ENCODE measurements around the gene PKD1.
A peak's percentile ranks its signal among the peaks of the same experiment; 100 is the strongest.

Gene PKD1

DNA sequence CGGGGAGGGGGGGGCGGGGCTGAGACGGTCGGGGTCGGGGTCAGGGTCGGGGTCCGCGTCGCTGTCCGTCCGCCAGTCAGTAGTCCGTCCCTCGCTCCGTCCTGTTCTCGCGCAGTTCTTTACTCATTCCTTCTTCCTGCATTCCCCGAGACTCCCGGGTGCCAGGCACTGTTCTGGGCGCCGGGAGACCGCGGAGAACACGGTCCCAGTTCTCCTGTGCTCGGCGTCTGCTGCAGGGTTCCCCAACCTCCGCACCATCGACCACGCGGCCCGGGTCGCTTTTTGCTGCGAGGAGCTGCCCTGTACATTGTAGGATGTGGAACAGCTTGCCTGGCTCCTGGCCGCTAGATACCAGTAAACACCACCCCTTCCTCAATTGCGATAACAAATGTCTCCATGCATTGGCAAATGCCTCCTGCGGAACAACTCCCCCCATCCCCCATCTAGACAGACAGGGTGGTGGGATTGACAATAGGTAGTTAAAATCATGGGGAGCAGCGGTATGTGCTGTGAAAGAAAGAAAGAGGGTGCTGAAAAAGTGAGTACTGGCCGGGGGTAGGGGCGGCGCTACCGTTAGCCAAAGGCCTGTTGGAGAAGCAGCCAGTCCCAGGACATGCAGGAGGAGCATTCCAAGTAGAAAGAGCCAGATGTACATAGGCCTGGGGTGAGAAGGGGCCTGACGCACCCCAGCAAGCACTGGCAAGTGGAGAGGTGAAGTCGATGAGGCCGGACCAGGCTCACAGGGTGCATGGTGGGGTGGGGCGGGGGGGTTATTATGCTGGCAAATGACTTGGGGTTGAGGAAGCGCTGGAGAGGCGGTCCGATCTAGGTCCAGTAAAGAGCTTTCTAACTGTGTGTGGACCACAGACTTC, 20.5 kb upstream of the PKD1 start:
- no peak for DNase-seq (ENCODE audit: insufficient read length)
- no peak for FAIRE-seq
- TF ChIP-seq POLR2A (IDR thresholded peaks at IDR 0.05; ENCODE audit: low read depth, low read length) (no peak), POLR2AphosphoS5 (IDR thresholded peaks at IDR 0.05; ENCODE audit: low read depth, low read length) (no peak), TAF1 (IDR thresholded peaks at IDR 0.05; ENCODE audit: borderline replicate concordance, low read depth, low read length) (no peak)

DNA sequence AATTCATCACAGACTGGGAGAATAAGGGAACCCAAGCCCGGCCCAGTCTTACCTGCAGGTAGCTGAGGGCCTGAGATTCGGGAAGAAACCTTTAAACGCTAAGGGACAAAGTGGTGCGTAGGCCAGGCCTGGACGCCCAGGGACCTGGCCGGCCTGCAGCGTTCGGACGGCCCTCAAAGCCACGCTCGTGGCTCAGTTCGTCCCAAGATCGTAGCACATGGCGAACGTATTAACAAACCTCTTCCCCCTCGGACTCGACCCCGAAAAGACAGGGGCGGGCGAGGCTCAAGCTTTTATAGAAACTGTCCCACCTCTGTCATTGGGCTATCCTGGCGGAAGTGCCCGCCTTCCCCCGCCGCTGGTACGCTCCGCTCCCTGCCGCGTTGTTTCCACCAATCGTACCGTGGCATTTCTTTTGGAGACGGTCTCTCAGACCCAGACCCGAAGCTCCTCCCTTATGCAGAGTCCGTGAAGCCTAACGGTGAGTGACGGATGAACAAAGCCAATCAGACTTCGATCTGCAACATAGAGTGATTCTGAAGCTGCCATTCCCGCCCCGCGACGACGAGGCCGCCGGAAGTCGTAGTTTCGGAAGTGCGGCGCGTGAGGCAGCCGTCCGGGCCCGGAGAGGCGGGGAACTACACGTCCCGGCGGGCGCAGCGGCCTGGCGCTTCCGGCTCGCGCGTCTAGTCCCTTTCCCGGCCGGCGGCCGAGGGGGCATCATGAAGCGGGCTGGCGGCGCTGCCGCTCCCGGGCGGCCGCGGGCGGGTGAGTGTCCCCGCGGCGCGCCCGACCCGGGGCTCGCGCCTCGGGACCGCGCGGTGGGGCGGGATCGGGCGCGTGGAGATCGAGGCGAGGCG, 19.6 kb upstream of the PKD1 start, which contains the start of gene TRAF7:
TSS of gene TRAF7 (plus strand) at position 692 of the 860 bp plus-strand sequence. CDS start 8,139 bp downstream, outside the sequence.
- DNase-seq (ENCODE audit: insufficient read length) (peak; percentile 97), FAIRE-seq (peak; percentile 96)
- TF ChIP-seq POLR2AphosphoS5 (IDR thresholded peaks at IDR 0.05; ENCODE audit: low read depth, low read length) (peak; percentile 100), POLR2A (IDR thresholded peaks at IDR 0.05; ENCODE audit: low read depth, low read length) (peak; percentile 100), TAF1 (IDR thresholded peaks at IDR 0.05; ENCODE audit: borderline replicate concordance, low read depth, low read length) (peak; percentile 99)

DNA sequence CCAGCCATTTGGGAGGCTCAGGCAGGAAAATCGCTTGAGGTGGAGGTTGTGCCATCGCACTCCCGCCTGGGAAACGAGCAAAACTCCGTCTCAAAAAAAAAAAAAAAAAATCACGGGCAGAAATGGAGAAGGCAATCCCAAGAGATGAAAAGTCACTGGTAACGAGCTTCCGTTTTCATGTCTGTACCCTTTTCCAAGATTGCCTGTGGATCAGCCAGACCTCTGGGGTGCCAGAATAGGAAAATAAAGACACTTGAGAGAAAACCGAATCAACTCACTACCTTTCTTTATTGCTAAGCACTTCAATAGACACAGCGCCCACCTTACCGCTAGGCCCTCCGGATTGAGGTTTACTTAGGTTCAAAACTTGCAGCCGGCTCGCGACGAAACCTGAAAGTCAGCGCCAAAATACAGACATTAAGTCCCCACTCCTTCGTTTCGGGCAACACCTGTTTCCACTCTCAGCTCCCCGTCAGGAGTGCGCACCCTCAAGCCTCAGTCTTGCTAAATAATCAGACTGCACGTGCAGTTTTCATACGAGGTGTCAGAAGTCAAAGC, 18.9 kb upstream of the PKD1 start:
- no peak for DNase-seq (ENCODE audit: insufficient read length)
- no peak for FAIRE-seq
- TF ChIP-seq POLR2A (IDR thresholded peaks at IDR 0.05; ENCODE audit: low read depth, low read length) = no peak
- TF ChIP-seq TAF1 (IDR thresholded peaks at IDR 0.05; ENCODE audit: borderline replicate concordance, low read depth, low read length) = no peak
- no peak for TF ChIP-seq POLR2AphosphoS5 (IDR thresholded peaks at IDR 0.05; ENCODE audit: low read depth, low read length)

DNA sequence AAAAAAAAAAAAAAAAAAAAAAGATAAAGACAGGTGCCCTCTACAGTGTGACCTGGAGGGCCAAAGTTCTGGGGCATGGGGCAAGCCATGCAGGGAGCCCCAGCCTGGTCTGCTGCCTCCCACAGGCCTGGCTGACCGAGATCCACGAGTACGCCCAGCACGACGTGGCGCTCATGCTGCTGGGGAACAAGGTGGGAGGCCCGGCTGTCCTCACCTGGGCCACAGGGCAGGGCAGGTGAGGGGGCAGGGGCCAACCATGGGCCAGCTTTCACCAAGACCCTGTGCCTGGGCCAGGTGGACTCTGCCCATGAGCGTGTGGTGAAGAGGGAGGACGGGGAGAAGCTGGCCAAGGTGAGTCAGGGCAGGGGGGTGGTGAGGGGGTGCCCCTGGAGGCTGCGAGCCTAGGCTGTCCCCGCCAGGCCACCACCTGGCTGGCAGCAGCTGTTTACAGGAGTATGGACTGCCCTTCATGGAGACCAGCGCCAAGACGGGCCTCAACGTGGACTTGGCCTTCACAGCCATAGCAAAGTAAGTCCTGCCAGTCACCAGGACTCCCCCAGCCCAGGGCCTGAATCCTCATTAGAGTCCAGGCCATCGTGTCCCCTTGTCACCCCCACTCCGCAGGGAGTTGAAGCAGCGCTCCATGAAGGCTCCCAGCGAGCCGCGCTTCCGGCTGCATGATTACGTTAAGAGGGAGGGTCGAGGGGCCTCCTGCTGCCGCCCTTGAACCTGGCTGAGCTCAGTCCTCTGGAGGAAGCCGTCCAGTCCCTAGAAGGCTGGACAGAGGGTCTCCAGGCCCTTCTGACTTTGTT, 17.2 kb upstream of the PKD1 start:
- DNase-seq (ENCODE audit: insufficient read length) (no peak), FAIRE-seq (no peak)
- TF ChIP-seq TAF1 (IDR thresholded peaks at IDR 0.05; ENCODE audit: borderline replicate concordance, low read depth, low read length) (no peak), POLR2A (IDR thresholded peaks at IDR 0.05; ENCODE audit: low read depth, low read length) (peak; percentile 67), POLR2AphosphoS5 (IDR thresholded peaks at IDR 0.05; ENCODE audit: low read depth, low read length) (peak; percentile 14; the same call in 1 of the 2 replicates)

DNA sequence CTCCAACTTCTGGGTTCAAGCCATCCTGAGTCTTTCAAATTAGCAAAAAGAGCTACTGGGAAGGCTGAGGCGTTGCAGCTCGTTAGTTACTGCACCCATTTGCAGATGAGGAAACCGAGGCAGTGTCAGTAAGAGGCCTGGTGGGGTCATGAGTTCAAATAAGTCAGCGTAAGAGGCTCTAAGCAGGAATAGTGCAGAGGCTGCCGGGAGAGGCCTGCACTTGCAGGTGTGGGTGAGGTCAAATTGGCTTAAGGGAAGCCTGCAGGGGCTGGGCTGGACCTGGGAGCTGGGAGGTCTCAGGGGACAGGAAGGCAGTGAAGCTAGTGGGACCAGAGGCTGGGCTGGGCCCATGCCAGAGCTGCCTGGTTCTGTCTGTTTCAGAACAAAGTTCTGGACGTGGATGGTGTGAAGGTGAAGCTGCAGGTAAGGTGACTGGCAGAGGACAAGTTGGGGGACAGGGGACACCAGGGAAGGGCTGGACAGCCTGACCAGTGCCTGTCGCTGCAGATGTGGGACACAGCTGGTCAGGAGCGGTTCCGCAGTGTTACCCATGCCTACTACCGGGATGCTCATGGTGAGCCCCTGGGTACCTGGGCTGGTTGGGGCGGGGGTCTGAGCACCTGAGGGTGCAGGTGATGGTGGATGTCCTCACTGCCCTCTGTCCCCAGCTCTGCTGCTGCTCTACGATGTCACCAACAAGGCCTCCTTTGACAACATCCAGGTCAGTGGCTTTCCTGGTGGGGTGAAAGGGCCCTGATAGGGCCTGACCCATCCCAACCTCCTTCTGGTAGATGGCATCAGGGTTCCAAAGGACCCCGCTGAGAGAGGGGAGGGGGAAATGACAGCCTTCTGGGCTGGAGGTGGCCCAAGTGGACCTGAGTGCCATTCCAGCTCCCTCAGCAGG, 15.7 kb upstream of the PKD1 start:
- FAIRE-seq (no peak), DNase-seq (ENCODE audit: insufficient read length) (no peak)
- TF ChIP-seq POLR2A (IDR thresholded peaks at IDR 0.05; ENCODE audit: low read depth, low read length) = peak; percentile 81
- no peak for TF ChIP-seq TAF1 (IDR thresholded peaks at IDR 0.05; ENCODE audit: borderline replicate concordance, low read depth, low read length)
- peak; percentile 89; the same call in 1 of the 2 replicates for TF ChIP-seq POLR2AphosphoS5 (IDR thresholded peaks at IDR 0.05; ENCODE audit: low read depth, low read length)

DNA sequence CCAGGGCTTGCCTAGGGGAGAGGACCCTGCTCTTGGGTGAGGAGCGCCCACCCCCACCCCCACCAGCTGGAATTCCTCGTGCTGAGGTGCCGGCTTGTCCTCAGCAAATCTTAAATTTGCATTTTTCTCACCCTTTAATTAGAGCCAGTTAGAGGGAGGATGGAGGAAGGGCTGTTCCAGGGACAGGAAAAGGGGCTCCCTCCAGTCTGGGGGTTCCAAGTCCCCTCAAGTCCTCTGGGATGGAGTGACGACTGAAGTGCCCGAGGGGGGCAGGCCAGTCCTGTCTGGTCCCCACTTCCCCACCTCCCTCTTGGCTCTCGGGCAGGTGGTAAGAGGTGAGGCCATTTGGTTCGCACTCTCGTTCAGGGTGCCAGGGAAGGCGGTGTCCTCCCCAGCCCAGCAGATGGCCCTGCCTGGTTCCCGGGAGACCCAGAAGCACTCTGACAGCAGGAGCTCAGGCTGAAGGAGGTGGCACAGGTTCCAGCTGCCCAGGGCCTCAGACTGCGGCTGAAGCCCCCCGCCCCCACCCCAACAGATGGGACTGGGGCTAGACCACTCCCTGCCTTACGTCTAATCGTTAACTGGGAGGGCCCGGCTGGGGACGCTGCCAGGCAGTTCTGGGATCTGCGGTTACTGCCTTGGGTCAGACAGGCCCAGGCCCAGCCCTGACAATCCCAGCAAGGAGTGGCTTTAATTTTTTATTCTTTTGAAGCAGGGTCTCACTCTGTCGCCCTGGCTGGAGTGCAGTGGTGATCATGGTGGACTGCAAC, 14.9 kb upstream of the PKD1 start:
- DNase-seq (ENCODE audit: insufficient read length) = no peak
- no peak for FAIRE-seq
- TF ChIP-seq TAF1 (IDR thresholded peaks at IDR 0.05; ENCODE audit: borderline replicate concordance, low read depth, low read length) = no peak
- TF ChIP-seq POLR2A (IDR thresholded peaks at IDR 0.05; ENCODE audit: low read depth, low read length) = no peak
- no peak for TF ChIP-seq POLR2AphosphoS5 (IDR thresholded peaks at IDR 0.05; ENCODE audit: low read depth, low read length)

DNA sequence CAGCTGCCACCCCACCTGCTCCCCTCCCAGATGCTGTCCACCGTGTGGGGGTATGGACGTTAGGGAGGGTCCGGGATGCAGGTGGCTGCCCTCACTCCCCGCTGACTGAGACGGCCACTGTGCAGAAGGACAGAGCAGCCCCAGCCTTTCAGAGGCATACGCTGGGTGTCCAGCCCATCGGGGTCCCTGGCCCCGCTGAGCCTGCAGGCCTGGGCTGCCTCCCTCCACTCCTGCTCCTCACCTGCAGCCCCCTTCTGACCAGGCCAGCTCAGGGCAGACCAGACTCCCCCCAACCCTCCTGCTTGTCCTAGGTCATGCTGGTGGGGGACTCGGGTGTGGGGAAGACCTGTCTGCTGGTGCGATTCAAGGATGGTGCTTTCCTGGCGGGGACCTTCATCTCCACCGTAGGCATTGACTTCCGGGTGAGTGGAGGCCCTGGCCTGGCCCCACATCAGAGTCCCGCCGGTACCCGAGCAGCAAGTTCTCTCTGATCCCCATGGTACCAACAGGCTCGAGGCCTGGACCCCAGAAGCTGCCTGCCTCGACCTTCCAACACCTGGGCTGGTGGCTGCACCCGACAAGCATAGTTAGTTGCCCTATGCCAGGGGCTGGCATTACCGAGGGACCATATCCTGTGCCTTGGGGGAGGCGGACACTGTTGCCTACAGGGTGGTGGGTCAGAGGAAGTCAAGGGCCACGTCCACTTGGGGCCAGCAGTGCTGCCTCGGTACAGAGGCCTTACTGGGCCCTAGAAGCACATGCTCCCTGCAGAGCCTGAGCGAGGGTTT, 14.1 kb upstream of the PKD1 start:
- DNase-seq (ENCODE audit: insufficient read length) (no peak), FAIRE-seq (no peak)
- no peak for TF ChIP-seq POLR2AphosphoS5 (IDR thresholded peaks at IDR 0.05; ENCODE audit: low read depth, low read length)

DNA sequence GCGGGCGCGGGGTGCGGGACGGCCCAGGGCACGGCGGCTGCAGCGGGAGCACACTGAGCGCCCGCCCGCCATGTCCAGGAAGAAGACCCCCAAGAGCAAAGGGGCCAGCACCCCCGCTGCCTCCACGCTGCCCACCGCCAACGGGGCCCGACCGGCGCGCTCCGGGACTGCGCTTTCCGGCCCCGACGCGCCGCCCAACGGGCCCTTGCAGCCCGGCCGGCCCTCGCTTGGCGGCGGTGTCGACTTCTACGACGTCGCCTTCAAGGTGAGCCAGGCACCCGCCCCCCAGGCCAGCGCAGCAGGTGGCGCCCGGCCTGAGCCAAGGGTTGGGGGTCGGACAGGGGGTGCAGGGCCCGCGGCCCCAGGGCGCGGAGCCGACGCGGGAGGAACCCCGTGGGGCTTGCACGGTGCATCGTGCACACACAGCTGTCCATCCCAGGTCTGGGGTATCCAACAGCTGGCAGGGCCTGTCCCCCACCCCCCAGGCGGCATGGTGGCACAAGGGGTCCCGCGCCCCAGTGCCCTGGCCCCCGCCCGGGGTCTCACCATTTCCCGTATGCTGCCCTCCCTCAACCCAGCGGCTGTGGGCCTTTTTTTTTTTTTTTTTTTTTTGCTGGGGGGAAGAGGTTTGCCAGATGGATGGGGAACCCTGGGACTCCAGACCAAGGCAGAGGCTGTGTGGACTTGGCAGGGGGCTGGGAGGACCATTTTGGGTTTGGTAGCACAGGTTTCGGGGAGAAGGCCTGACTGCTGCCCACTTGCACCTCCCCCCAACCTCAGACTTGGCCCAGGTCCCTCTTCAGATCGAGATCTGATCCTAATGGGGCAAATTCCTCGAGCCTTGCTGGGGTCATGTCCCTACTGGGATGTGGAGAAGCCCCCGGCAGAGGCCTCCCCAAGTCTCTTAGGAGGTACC, 13.3 kb upstream of the PKD1 start:
- no peak for DNase-seq (ENCODE audit: insufficient read length)
- TF ChIP-seq POLR2AphosphoS5 (IDR thresholded peaks at IDR 0.05; ENCODE audit: low read depth, low read length) = no peak
- no peak for TF ChIP-seq POLR2A (IDR thresholded peaks at IDR 0.05; ENCODE audit: low read depth, low read length)
- FAIRE-seq = no peak

All from GM12892 (cell line).